Mesenchymal stem cell (in vitro differentiated cells and primary cell): ENCODE measurements around the gene TMEM187.
A peak's percentile ranks its signal among the peaks of the same experiment; 100 is the strongest.

Experiments
- DNase-seq: peaks from one replicate; pipeline ENCODE4 v3.0.0-alpha.2; 2013
- H2AFZ ChIP-seq: one replicate; pipeline ENCODE4 v1.6.1; 2013; ENCODE audit warnings: low read depth, mild to moderate bottlenecking, control low read depth, inconsistent platforms, low read length, moderate library complexity
- H2AK5ac ChIP-seq: 2 replicates; pipeline ENCODE4 v1.6.1; 2013; ENCODE audit warnings: low read length, moderate library complexity, mild to moderate bottlenecking, inconsistent platforms; ENCODE audit not compliant: severe bottlenecking
- H2BK120ac ChIP-seq: one replicate; pipeline ENCODE4 v1.6.1; 2013; ENCODE audit warnings: low read depth, mild to moderate bottlenecking, inconsistent platforms, low read length, moderate library complexity
- H2BK12ac ChIP-seq, 2 experiments: one replicate each; pipeline ENCODE4 v1.6.1; 2013; ENCODE audit warnings: inconsistent platforms in 2 of 2, low read length in 2 of 2, mild to moderate bottlenecking in 2 of 2, moderate library complexity in 2 of 2, control low read depth in 1 of 2
- H2BK15ac ChIP-seq: one replicate; pipeline ENCODE4 v1.6.1; 2013; ENCODE audit warnings: mild to moderate bottlenecking, low read depth, inconsistent platforms; ENCODE audit not compliant: poor library complexity, severe bottlenecking
- H2BK5ac ChIP-seq: 2 replicates; pipeline ENCODE4 v1.6.1; 2013; ENCODE audit warnings: low read depth, mild to moderate bottlenecking, low read length, control low read depth, inconsistent platforms; ENCODE audit not compliant: poor library complexity, severe bottlenecking
- H3K14ac ChIP-seq, 2 experiments: one replicate each; pipeline ENCODE4 v1.6.1; 2013; ENCODE audit warnings: inconsistent platforms in 2 of 2, low read length in 2 of 2, control low read depth in 1 of 2, mild to moderate bottlenecking in 1 of 2, moderate library complexity in 1 of 2
- H3K18ac ChIP-seq, 2 experiments: one replicate each; pipeline ENCODE4 v1.6.1; 2013; ENCODE audit warnings: inconsistent platforms in 2 of 2, low read length in 2 of 2, control low read depth in 1 of 2, low read depth in 1 of 2, mild to moderate bottlenecking in 1 of 2
- H3K23ac ChIP-seq, 2 experiments: one replicate each; pipeline ENCODE4 v1.6.1; 2013; ENCODE audit warnings: inconsistent platforms in 2 of 2, low read length in 2 of 2, mild to moderate bottlenecking in 2 of 2, moderate library complexity in 2 of 2, control low read depth in 1 of 2
- H3K27ac ChIP-seq: 2 replicates; pipeline ENCODE4 v1.5.1; 2013; ENCODE audit warnings: mild to moderate bottlenecking, moderate library complexity, low read length, control low read depth, inconsistent platforms; ENCODE audit not compliant: poor library complexity, severe bottlenecking
- H3K27me3 ChIP-seq, 2 experiments: 2 replicates each; pipeline versions ENCODE4 v1.6.1 to v1.7.0; 2013; ENCODE audit warnings: low read length in 2 of 2, mild to moderate bottlenecking in 2 of 2, moderate library complexity in 2 of 2, control low read depth in 1 of 2, inconsistent platforms in 1 of 2; ENCODE audit not compliant: control insufficient read depth in 1 of 2, insufficient read depth in 1 of 2
- H3K36me3 ChIP-seq, 2 experiments: 2 replicates each; pipeline versions ENCODE4 v1.6.1 to v1.7.0; 2013; ENCODE audit warnings: low read length in 2 of 2, control low read depth in 1 of 2, inconsistent platforms in 1 of 2, low read depth in 1 of 2, mild to moderate bottlenecking in 1 of 2; ENCODE audit not compliant: insufficient read depth in 2 of 2, control insufficient read depth in 1 of 2
- H3K4ac ChIP-seq, 2 experiments: one replicate each; pipeline ENCODE4 v1.6.1; 2013; ENCODE audit warnings: inconsistent platforms in 2 of 2, low read length in 2 of 2, mild to moderate bottlenecking in 2 of 2, moderate library complexity in 2 of 2, control low read depth in 1 of 2, low read depth in 1 of 2
- H3K4me1 ChIP-seq: 2 replicates; pipeline ENCODE4 v1.6.1; 2013; ENCODE audit warnings: low read depth, low read length, control low read depth; ENCODE audit not compliant: control insufficient read depth, insufficient read depth
- H3K4me2 ChIP-seq: 2 replicates; pipeline ENCODE4 v1.6.1; 2013; ENCODE audit warnings: low read length, mild to moderate bottlenecking, inconsistent platforms; ENCODE audit not compliant: poor library complexity, severe bottlenecking
- H3K4me3 ChIP-seq, 2 experiments: 2 replicates each; pipeline versions ENCODE4 v1.5.1 to v1.7.0; 2013; ENCODE audit warnings: low read length in 2 of 2, mild to moderate bottlenecking in 2 of 2, control low read depth in 1 of 2, low read depth in 1 of 2; ENCODE audit not compliant: insufficient read depth in 1 of 2
- H3K79me1 ChIP-seq: replicated peaks from 2 replicates; pipeline ENCODE4 v1.6.1; 2013; ENCODE audit warnings: mild to moderate bottlenecking, control low read depth, low read length, inconsistent platforms; ENCODE audit not compliant: poor library complexity, severe bottlenecking
- H3K9ac ChIP-seq: 2 replicates; pipeline ENCODE4 v1.7.0; 2013; ENCODE audit warnings: mild to moderate bottlenecking, low read length, moderate library complexity
- H3K9me3 ChIP-seq: 2 replicates; pipeline ENCODE4 v1.7.0; 2013; ENCODE audit warnings: mild to moderate bottlenecking, low read length; ENCODE audit not compliant: control insufficient read depth
- H4K8ac ChIP-seq: one replicate; pipeline ENCODE4 v1.6.1; 2013; ENCODE audit warnings: inconsistent platforms, mild to moderate bottlenecking, low read length, moderate library complexity
- H4K91ac ChIP-seq: one replicate; pipeline ENCODE4 v1.6.1; 2013; ENCODE audit warnings: mild to moderate bottlenecking, low read length, inconsistent platforms
- WGBS: methylation state at CpG from one replicate; pipeline ENCODE4 v1.1.7; 2013; ENCODE audit warnings: mixed read lengths; 5-methylcytosine and 5-hydroxymethylcytosine counted together

TMEM187 gene

DNA sequence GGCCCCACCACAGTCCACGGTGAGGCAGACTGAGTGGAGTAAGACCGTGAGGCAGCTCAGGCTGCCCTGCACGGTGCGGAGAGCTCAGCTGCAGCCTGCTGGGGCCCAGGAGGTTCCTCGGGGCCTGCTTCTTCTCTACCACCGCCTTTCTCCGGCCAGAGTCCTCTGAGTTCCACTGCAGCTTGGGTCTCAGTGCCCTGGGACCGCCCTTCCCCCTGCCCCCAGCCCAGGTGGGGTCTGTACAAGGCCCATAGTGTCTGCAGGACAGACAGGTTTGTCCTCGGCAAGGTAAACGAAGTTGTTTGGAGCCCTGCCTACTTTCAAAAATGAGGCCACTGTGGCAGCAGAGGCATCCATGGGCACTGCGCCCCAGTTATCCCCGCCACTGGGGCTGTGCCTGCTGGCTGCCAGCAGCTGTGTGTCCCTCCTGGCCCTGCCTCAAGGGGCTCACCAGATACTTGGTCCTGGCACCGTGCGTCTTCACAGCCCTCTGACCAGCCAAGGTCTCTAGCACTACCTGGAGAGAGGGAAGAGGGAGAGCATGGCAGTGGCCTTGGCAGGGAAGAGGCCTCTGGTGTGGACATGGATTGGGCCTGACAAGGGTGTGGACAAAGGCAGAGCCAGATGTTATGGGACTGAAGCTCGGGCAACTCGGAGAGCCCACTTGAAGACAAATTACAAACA is 43.2 kb downstream of the TMEM187 start:
- Histone ChIP-seq H2BK120ac (no peak overlapping the region), H3K36me3 (peaks cover 53 to 70% of the 10 kb centered on the region in 2 experiments), H3K27ac (no peak overlapping the region), H3K9me3 (no peaks in the 10 kb centered on the region), H3K14ac (no peak overlapping the region), H2BK15ac (no peak overlapping the region), H3K4ac (no peak overlapping the region), H4K91ac (no peak overlapping the region), H3K9ac (no peak overlapping the region), H2AFZ (no peak overlapping the region), H4K8ac (no peak overlapping the region), H3K4me3 (no peak overlapping the region), H3K27me3 (peaks cover 0 to 5% of the 10 kb centered on the region in 2 experiments), H3K4me2 (no peak overlapping the region), H3K18ac (peak overlapping the region in 1 of 2 experiments; percentile 2), H3K23ac (no peak overlapping the region), H3K4me1 (peaks cover 24% of the 10 kb centered on the region), H3K79me1 (peaks cover 14% of the 10 kb centered on the region), H2BK12ac (no peak overlapping the region), H2AK5ac (no peak overlapping the region), H2BK5ac (no peak overlapping the region)
- DNase-seq: no peak
- 94% methylated on average over 14 of the region's 16 CpGs for WGBS

DNA sequence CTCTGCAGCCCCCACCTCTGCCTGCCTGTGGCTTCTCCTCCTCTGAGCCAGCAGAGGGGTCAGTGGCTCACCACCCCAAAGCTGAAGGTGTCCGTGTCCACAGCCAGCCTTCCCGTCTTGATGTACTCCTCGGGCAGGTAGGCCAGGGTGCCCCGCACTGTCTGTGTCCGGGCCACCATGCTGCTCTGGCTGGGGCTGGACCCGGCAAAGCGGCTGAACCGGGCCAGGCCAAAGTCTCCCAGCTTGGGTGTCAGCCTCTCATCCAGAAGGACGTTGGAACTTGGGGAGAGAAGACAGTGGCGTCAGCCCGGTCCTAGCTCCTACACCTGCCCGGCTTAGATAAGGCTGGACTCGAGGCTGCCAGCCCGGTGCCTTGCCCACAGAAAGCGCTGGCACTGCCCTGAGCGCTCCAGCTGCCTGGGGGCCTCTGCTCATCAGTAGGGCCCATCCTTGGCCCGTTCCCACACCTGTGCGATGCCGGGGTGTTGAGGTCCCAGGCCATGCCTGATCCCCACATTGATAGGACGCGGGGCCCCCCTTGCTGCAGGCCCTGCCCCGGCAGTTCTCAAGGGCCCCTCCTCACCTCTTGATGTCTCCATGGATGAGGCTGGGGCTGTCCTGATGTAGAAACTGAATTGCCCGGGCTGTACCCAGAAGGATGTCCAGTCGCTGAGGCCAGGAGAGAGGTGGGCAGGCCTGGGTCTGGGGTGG is 44.0 kb downstream of the TMEM187 start:
- peaks cover 12% of the 10 kb centered on the region for H3K79me1 ChIP-seq
- no peak overlapping the region for H4K8ac ChIP-seq
- H3K9me3 ChIP-seq: no peaks in the 10 kb centered on the region
- no peak overlapping the region for H2BK5ac ChIP-seq
- H2AK5ac ChIP-seq: no peak overlapping the region
- H3K18ac ChIP-seq: no peak overlapping the region
- H3K4me3 ChIP-seq: no peak overlapping the region
- H2BK15ac ChIP-seq: no peak overlapping the region
- H2BK12ac ChIP-seq: no peak overlapping the region
- no peak for DNase-seq
- peaks cover 45 to 62% of the 10 kb centered on the region in 2 experiments for H3K36me3 ChIP-seq
- H3K14ac ChIP-seq: no peak overlapping the region
- no peak overlapping the region for H3K27ac ChIP-seq
- H2BK120ac ChIP-seq: no peak overlapping the region
- peaks cover 31% of the 10 kb centered on the region for H3K4me1 ChIP-seq
- no peak overlapping the region for H4K91ac ChIP-seq
- no peak overlapping the region for H2AFZ ChIP-seq
- H3K23ac ChIP-seq: no peak overlapping the region
- peaks cover 0 to 6% of the 10 kb centered on the region in 2 experiments for H3K27me3 ChIP-seq
- H3K9ac ChIP-seq: no peak overlapping the region
- 93% methylated on average over 17 of the region's 24 CpGs for WGBS
- no peak overlapping the region for H3K4ac ChIP-seq
- H3K4me2 ChIP-seq: no peak overlapping the region

DNA sequence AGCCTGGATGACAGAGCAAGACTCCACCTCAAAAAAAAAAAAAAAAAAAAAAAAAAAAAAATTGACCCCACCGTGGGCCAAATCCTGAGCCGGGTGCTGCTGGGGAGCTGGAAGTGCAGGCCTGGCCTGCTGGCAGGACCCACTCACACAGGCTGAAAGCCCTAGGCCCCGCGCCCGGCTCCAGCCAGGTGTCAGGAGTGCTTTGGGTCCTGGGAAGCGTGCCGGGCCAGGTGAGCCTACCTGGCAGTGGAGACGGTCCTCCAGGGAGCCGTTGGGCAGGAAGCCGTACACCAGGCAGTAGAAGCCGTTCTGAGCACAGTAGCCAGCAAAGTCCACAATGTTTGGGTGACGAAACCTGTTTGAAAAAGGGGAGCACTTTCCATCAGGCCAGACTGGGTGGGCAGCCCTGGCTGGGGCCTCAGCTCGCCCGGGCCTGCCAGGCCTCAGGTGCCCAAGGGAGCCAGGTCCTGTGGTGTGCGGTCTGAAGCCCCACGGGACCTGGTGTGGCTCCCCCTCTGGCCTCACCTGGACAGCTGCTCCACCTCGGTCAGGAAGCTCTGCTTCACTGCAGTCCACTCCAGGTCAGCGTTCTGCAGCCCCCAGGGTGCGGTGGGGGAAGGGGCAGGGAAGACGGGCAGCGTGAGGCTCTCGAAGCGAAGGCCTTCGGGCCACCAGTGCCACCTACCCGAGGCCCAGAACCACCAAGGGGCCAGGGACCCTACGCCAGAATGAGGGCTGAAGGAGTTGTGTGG is 45.4 kb downstream of the TMEM187 start:
- no peak overlapping the region for H3K23ac ChIP-seq
- H3K36me3 ChIP-seq: peaks cover 34 to 52% of the 10 kb centered on the region in 2 experiments
- peak overlapping the region; percentile 30 to 76 for H3K4me3 ChIP-seq
- peak overlapping the region; percentile 88 for H3K9ac ChIP-seq
- H3K18ac ChIP-seq: no peak overlapping the region
- H3K9me3 ChIP-seq: no peaks in the 10 kb centered on the region
- peaks cover 35% of the 10 kb centered on the region for H3K4me1 ChIP-seq
- peak overlapping the region; percentile 81 for H3K4me2 ChIP-seq
- WGBS: 96% methylated on average over 21 of the region's 26 CpGs
- no peak overlapping the region for H3K14ac ChIP-seq
- H2AFZ ChIP-seq: no peak overlapping the region
- H2BK120ac ChIP-seq: no peak overlapping the region
- H3K79me1 ChIP-seq: peaks cover 11% of the 10 kb centered on the region
- H4K8ac ChIP-seq: no peak overlapping the region
- H3K4ac ChIP-seq: peak overlapping the region in 1 of 2 experiments; percentile 49
- H2BK5ac ChIP-seq: no peak overlapping the region
- H3K27ac ChIP-seq: no peak overlapping the region
- no peak overlapping the region for H2BK12ac ChIP-seq
- no peak for DNase-seq
- peak overlapping the region; percentile 27 for H4K91ac ChIP-seq
- H2BK15ac ChIP-seq: no peak overlapping the region
- peaks cover 0 to 10% of the 10 kb centered on the region in 2 experiments for H3K27me3 ChIP-seq
- no peak overlapping the region for H2AK5ac ChIP-seq
